ENCODE measurements around the gene UNC50.

Gene UNC50

DNA sequence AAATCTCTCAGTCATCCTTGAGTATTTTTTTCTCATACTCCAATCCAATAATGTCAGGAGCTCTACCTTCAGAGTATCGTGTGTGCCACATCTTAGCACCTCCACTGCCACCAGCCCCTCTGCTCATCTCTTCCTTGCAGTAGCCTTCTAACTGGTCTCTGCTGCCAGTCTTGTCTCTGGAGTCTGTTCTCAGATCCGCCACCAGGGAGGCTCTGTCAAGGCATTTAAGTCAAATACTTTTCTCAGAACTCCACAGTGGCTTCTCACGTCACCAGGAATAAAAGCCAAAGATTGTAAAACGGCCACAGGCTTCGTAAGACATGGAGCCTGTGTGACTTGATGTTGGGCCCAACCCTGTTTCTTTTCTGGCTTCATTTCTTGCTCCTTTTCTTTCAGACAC lies 7.1 kb downstream of the UNC50 start:
- Mint-ChIP-seq H3K4me1 (peaks cover 42% of the 10 kb centered on the region), H3K27ac (peak overlapping the region; percentile 9), H3K4me3 (no peak overlapping the region), H3K9me3 (no peaks in the 10 kb centered on the region), H3K36me3 (ENCODE audit: low read depth) (peaks cover 64% of the 10 kb centered on the region), H3K27me3 (no peaks in the 10 kb centered on the region)
- ATAC-seq (no peak), DNase-seq (no peak)

DNA sequence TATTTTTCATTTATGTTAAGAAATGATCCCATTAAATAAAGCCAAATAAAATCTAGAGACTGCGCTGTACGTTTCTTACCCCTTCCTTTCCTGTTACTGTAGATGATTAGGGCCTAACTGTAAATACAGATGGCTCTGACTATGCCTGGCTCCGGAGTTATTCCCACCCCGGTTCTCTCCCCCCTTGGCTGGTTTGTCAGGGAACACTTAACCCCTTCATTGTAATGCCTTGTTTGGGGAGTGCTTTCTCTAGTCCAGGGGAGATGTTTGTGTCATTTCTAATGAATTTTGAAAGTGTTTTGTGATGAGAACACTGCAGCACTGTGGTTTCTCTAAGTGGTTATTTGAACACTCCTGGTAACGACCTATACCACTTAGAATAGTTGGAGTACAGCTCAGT lies 8.8 kb downstream of the UNC50 start:
- Mint-ChIP-seq H3K36me3 (ENCODE audit: low read depth) (peaks cover 54% of the 10 kb centered on the region), H3K27me3 (no peaks in the 10 kb centered on the region), H3K9me3 (no peaks in the 10 kb centered on the region), H3K27ac (peak overlapping the region; percentile 75), H3K4me1 (peaks cover 35% of the 10 kb centered on the region), H3K4me3 (no peak overlapping the region)
- DNase-seq, result no peak
- ATAC-seq, result no peak

DNA sequence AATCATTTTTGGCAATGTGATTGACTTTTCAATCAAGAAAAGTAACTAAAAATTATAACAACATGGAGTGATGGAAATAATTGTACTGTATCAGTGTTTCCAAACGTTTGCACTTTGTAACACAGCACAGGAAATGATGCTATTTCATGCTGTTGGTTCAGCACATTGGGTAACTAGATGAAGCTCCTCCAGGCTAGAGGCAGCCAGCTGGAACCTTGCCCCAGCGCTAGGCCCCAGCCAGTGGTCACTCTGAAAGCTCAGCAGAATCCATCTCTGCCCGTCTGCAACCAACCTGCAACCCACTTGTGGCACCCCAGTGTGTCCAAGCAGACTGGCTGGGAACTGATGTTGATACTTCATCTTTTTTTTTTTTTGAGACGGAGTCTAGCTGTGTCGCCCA lies 15.3 kb downstream of the UNC50 start:
- ATAC-seq, result peak; percentile 49
- H3K4me1 Mint-ChIP-seq, result peaks cover 50% of the 10 kb centered on the region

DNA sequence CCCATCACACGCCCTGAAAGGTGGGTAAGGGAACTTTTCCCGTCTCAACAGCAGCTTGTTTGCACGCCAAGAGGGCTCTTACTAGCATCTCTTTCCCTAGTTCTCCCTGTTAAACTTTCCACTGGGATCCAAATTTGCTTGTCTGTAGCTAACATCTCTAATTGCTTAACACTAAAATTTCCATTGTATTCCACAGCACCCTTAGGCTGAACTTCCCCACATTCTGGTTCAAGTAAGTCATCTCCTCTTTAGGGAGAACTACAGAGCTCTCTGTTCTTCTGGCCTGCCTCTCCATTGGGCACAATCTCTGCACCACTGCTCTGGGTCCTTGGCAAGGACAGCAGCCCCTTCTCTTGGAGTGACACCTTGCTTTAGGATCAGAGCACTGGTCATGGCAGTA lies 24.0 kb downstream of the UNC50 start:
- no peak for ATAC-seq
- Mint-ChIP-seq H3K4me1 (peaks cover 31% of the 10 kb centered on the region), H3K27me3 (no peaks in the 10 kb centered on the region), H3K4me3 (no peak overlapping the region), H3K36me3 (ENCODE audit: low read depth) (peaks cover 24% of the 10 kb centered on the region), H3K9me3 (no peaks in the 10 kb centered on the region), H3K27ac (peak overlapping the region; percentile 72)
- DNase-seq, result no peak

More for the DNA sequence above, 15.3 kb downstream of the UNC50 start:
- no peak for DNase-seq
- Mint-ChIP-seq H3K27me3 (no peaks in the 10 kb centered on the region), H3K27ac (peak overlapping the region; percentile 59), H3K4me3 (no peak overlapping the region), H3K36me3 (ENCODE audit: low read depth) (peaks cover 11% of the 10 kb centered on the region), H3K9me3 (no peaks in the 10 kb centered on the region)

DNA sequence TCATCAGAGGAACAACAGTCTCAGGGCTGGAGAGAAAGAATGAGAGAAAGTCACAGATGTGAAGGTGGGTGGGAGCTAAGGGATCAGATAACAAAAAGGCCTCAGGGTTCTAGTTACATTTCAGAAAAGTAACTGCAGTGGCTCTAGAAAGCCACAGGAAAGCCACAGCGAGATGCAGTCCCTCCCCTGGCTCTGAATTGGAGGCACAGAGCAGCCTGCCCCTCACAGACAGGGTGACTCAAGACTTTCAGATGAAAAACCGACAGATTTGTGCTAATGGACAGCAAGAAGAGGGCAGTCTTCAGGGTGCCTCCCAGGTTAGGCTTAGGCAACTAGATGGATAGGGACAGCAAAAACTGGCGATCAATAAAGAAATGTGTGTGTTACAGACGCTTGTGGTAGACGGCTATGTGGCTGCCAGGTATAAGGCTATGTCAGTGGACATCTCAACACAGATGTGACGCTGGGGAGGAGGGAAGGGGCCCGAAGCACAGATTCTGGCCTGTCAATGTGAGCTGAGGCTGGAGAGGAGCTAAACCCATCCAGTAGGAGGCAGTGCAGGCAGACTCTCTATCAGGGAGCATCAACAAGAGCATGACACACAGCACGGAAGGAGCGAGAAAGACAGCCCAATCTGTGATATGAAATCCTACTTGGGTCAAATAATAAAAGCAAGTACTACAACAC lies 26.2 kb downstream of the UNC50 start:
- H3K4me1 Mint-ChIP-seq, result peaks cover 34% of the 10 kb centered on the region
- H3K36me3 Mint-ChIP-seq (ENCODE audit: low read depth), result peaks cover 20% of the 10 kb centered on the region
- peak overlapping the region; percentile 37 for H3K4me3 Mint-ChIP-seq
- H3K27ac Mint-ChIP-seq, result peak overlapping the region; percentile 85
- ATAC-seq, result peak; percentile 71
- H3K27me3 Mint-ChIP-seq, result no peaks in the 10 kb centered on the region
- DNase-seq, result peak; percentile 60
- no peaks in the 10 kb centered on the region for H3K9me3 Mint-ChIP-seq

DNA sequence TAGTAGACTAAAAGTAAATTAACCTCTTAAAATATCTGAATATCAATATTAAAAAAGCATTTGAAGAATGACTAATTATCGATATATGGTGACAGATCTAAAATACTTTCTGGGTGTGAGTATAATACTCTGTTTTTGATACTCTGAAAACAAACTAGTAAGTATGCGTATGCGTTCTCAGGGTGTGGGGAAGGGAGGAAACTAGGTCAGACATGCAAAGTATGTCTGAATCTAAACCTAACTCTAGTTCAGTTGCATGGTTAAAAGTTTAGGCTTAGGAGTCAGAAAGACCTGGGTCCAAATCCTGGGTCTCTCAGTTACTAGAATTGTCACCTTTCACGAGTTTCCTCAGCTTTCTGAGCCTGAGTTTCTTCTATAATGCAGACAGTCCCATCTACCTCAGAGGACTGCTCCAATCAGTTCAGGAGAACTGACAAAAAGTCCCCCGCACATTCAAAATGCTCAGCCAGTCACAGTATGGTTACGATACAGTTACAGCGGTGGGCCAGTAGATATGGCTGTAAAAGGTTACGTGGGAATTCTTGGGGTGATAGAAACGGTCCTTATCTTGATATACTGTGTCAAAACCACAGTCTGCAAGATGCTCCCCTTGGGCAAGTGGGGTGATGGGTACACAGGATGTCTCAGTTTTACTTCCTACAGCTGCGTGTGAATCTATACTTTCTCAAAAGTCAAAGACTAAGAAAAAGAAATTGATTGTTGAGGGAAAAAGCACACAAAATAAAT lies 29.2 kb downstream of the UNC50 start:
- no peaks in the 10 kb centered on the region for H3K27me3 Mint-ChIP-seq
- H3K4me1 Mint-ChIP-seq, result peaks cover 31% of the 10 kb centered on the region
- H3K9me3 Mint-ChIP-seq, result no peaks in the 10 kb centered on the region
- H3K27ac Mint-ChIP-seq, result peak overlapping the region; percentile 91
- H3K4me3 Mint-ChIP-seq, result peak overlapping the region; percentile 66
- ATAC-seq (peak; percentile 84), DNase-seq (peak; percentile 40)
- H3K36me3 Mint-ChIP-seq (ENCODE audit: low read depth), result peaks cover 18% of the 10 kb centered on the region

DNA sequence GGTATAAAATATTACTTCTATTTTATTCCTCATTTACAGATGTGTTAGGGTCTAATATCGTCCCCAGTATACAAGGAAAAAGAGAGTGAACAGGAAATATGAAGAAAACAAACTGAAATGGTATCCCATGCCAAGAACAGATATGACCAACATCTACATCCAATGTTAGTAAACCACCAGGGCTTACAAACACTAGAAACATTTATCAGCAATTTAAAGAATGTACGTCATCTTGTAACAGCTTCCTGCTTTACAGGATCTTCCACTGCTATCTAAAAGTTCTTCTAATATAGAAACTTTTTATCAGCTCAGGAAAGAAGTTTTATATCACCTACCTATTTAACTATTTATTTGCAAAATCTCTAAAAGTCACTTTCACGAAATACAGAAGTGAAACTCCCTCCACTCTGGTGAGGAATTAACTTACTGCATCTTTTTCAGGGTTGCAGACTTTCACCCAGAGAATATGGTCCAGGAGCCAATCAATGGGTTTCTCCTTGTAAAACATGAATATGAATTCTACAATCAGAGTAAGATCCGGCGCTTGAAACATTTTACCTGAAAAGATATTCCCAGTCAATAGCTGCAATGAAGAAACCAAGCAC lies 35.2 kb downstream of the UNC50 start:
- DNase-seq, result no peak
- H3K9me3 Mint-ChIP-seq, result no peaks in the 10 kb centered on the region
- no peaks in the 10 kb centered on the region for H3K27me3 Mint-ChIP-seq
- H3K27ac Mint-ChIP-seq, result peak overlapping the region; percentile 59
- H3K4me3 Mint-ChIP-seq, result no peak overlapping the region
- H3K4me1 Mint-ChIP-seq, result peaks cover 8% of the 10 kb centered on the region
- no peak for ATAC-seq
- peaks cover 11% of the 10 kb centered on the region for H3K36me3 Mint-ChIP-seq (ENCODE audit: low read depth)

DNA sequence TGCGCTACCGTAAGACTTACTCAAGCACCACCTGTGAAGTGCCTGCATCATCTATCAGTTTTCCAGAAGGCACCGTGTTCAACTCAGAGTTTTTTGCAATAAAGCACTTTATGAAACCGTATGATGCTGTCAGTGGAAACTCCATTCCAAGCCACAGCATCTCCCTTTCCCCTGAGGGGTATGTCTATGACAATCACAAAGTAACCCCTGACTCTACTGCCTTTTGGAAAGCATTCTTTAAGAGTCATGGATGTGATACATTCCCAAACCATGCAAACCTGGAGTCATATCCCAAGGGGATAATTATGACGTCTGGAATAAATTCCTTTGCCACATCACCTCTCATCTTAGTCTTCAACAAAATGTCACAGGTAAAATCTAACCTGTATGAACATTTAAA lies 39.2 kb downstream of the UNC50 start:
- no peak overlapping the region for H3K27ac Mint-ChIP-seq

DNA sequence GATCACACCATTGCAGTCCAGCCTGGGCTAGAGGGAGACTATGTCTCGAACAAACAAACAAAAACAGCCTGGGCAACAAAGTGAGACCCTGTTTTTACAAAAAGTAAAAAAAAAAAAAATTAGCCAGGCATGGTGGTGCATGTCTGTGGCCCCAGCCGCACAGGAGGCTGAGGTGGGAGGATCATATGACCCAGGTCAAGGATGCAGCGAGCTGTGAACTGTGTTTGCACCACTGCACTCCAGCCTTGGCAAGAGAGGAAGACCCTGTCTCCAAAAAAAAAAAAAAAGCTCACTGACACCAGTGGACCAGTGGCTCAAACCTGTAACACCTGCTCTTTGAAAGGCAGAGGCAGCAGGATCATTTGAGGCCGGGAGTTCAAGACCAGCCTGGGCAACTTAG lies 40.1 kb downstream of the UNC50 start:
- H3K27me3 Mint-ChIP-seq, result no peaks in the 10 kb centered on the region
- DNase-seq, result no peak
- H3K27ac Mint-ChIP-seq, result no peak overlapping the region
- no peak overlapping the region for H3K4me3 Mint-ChIP-seq
- ATAC-seq, result no peak
- peaks cover 55% of the 10 kb centered on the region for H3K4me1 Mint-ChIP-seq
- no peaks in the 10 kb centered on the region for H3K9me3 Mint-ChIP-seq
- peaks cover 26% of the 10 kb centered on the region for H3K36me3 Mint-ChIP-seq (ENCODE audit: low read depth)

More for the DNA sequence above, 39.2 kb downstream of the UNC50 start:
- Mint-ChIP-seq H3K36me3 (ENCODE audit: low read depth) (peaks cover 26% of the 10 kb centered on the region), H3K27me3 (no peaks in the 10 kb centered on the region), H3K4me3 (no peak overlapping the region), H3K4me1 (peaks cover 47% of the 10 kb centered on the region), H3K9me3 (no peaks in the 10 kb centered on the region)
- DNase-seq (no peak), ATAC-seq (no peak)

DNA sequence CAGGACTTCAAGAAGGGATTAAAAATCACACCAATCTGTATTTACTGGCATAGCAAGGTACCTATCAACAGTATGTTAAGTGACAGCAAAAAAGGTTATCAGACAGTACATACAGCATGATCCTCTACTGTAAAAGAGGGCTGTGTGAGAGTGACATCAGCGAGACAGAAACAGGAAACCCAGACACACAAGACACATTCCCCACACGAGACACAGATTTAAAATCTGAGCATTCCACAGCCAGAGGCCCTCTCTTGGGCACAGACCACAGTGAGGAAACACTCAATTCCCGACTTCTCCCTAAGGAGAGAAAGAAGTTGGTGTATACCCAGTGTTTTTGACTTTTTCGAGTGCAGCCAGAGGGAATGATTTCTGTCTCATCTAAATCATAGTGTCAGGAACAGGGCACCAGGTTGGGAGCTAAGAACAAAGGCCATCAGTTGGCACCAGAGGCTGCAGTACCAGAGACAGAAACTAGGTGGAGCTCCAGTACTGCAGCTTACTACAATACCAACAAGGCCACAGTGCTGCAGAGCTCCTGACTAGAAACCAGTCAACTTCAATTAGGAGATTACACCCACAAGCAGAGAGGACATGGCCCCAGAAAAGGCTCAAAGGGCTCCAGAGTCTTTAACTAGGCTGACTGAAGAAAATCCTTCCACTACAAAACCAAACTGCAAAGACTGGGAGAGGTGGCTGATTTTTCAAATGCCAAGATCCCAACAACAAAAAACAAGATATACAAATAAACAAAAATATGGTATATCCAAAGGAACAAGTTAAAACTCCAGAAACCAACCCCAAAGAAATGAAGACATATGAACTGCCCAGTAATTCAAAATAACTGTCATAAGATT lies 41.0 kb downstream of the UNC50 start:
- peaks cover 63% of the 10 kb centered on the region for H3K4me1 Mint-ChIP-seq
- H3K4me3 Mint-ChIP-seq, result no peak overlapping the region
- DNase-seq, result peak; percentile 82
- peak overlapping the region; percentile 11 for H3K27ac Mint-ChIP-seq
- H3K27me3 Mint-ChIP-seq, result no peaks in the 10 kb centered on the region
- peaks cover 25% of the 10 kb centered on the region for H3K36me3 Mint-ChIP-seq (ENCODE audit: low read depth)
- H3K9me3 Mint-ChIP-seq, result no peaks in the 10 kb centered on the region
- ATAC-seq, result peak; percentile 98

DNA sequence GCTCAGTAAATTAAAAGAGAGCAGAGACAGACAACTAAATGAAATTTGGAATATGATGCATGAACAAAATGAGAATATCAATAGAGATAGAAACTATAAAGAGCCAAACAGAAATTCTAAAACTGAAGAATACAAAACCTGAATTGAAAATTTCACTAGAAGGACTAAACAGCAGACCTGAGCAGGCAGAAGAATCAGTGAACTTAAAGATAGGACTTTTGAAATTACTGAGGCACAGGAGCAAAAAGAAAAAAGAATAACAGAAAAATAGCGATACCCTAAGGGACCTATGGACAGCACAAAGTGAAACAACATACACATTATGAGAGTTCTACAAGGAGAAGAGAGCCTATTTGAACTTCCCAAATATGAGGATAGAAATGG lies 41.6 kb downstream of the UNC50 start:
- H3K36me3 Mint-ChIP-seq (ENCODE audit: low read depth), result peaks cover 25% of the 10 kb centered on the region

DNA sequence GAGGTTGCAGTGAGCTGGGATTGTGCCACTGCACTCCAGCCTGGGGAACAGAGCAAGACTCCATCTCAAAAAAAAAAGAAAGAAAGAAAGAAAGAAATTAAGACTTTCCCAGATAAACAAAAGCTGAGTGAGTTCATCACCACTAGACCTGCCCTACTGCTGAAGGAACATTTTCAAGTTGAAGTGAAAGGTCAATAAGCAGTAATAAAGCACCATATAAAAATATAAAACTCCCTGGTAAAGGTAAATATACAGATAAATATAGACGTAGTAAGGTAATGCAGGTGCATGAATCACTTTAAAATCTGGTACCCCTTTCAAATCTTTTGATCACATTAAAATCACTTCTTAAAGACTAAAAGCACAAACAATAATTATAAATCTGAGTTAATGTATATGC lies 42.6 kb downstream of the UNC50 start:
- ATAC-seq (no peak), DNase-seq (no peak)
- Mint-ChIP-seq H3K9me3 (no peaks in the 10 kb centered on the region), H3K36me3 (ENCODE audit: low read depth) (peaks cover 25% of the 10 kb centered on the region), H3K27me3 (no peaks in the 10 kb centered on the region), H3K27ac (peak overlapping the region; percentile 85), H3K4me1 (peaks cover 78% of the 10 kb centered on the region), H3K4me3 (peak overlapping the region; percentile 56)

More for the DNA sequence above, 41.6 kb downstream of the UNC50 start:
- Mint-ChIP-seq H3K4me1 (peaks cover 69% of the 10 kb centered on the region), H3K27me3 (no peaks in the 10 kb centered on the region), H3K9me3 (no peaks in the 10 kb centered on the region), H3K27ac (peak overlapping the region; percentile 11), H3K4me3 (no peak overlapping the region)
- DNase-seq, result no peak
- no peak for ATAC-seq

DNA sequence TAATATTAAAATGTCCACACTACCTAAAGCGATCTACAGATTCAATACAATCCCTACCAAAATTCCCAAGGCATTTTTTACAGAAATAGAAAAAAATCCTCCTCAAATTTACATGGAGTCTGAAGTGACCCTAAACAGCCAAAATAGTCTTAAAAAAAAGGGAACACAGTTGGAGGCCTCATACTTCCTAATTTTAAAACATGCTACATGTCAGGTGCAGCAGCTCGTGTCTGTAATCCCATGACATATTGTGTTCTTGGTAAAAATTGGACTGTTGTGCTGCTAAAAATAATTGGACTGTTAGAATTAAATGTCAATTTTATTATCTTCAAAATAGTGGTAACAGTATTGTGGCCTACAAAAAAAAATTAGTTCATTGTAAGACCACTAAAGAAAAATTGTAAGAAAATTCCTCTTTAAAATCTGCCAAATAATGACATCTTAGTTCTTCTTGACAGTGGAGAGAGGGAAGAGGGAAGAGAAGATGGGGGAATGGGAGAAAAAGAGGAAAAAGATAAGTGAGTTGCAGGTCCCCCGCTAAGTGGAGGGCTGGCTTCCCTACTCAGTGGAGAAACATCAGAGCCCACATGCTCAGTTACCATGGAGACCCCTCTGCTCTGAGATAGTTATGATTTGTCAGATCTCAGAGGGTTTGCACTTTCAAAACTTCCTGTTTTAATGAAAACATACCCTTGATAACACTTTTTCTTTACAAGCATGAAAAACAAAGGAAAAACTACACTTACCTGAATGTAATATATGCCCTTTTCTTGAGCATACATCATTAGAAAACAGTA lies 46.5 kb downstream of the UNC50 start:
- Mint-ChIP-seq H3K4me1 (peaks cover 86% of the 10 kb centered on the region), H3K27me3 (no peaks in the 10 kb centered on the region), H3K27ac (peak overlapping the region; percentile 85), H3K4me3 (peak overlapping the region; percentile 53), H3K36me3 (ENCODE audit: low read depth) (peaks cover 18% of the 10 kb centered on the region), H3K9me3 (peaks cover 2% of the 10 kb centered on the region)
- DNase-seq (peak; percentile 38), ATAC-seq (peak; percentile 77)
